ENCODE results near the gene RAD51B.
"Not testable (repeated sequence)": the region's sequence is repeated elsewhere in the genome, so short reads cannot be mapped to it uniquely, and the experiment has no call there.

The RAD51B gene

GRCh38 chr14:67951529-67952135 lies 132.1 kb downstream of the RAD51B start:
- DNase-seq: no peak

DNA sequence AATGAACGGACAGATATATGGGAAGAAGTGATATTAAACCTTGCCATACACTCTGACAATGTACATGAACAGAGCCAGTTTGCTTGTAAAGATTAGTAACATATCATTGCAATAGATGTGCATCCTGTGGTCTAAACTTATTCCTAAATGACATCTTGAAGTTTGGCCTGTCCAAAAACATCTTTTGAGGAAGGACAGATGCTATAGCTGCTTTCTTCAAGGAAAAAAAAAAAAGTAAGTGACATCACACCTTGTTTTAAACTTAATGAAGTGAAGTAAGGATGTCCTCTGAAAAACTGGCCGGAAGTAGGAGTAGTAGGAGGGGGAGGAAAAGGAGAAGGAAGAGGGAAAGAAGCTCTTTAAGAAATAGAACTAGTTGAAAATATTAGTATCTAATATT lies 132.8 kb downstream of the RAD51B start:
- DNase-seq: no peak

GRCh38 chr14:67952786-67953185 lies 133.2 kb downstream of the RAD51B start:
- no peak for DNase-seq

DNA sequence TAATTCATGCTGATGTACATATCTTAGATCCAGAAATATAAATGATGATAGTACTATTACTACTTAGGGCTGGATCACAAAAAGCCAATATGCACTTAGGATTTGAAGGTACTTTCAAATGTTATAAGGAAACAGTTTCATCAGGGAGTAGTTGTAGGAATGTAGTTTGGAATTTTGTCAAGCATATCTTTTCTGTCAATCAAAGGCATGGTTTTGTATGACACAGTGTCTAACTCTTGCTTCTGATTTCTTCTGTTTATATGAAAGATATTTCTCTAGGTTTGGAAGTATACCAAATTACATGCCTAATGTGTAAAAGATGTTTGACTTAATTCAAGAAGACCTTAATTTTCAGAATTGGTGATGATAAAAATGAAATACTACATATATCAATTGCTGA lies 135.7 kb downstream of the RAD51B start:
- DNase-seq: no peak

- DNase-seq: no peak
Observed at GRCh38 chr14:67957946-67958345, 138.4 kb downstream of the RAD51B start.

DNA sequence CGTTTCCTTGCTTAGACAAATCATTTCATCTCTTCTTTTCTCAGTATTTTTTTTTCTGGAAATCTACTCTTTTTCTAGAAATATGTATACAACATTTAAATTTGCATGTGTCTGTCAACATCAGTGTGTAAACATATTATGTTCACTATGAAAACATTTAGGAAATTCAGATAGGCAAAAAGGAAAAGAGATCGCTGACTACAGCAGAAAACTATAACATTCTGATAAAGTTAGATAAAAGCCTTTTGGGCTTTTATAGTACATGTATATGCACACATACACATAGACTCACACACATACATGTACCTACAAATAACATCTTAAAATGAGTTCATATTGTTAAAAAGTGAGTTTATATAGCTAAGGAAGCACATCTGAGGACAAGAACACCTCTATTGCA lies 142.1 kb downstream of the RAD51B start:
- no peak for DNase-seq

GRCh38 chr14:67962215-67962644 lies 142.7 kb downstream of the RAD51B start:
- DNase-seq: no peak

DNA sequence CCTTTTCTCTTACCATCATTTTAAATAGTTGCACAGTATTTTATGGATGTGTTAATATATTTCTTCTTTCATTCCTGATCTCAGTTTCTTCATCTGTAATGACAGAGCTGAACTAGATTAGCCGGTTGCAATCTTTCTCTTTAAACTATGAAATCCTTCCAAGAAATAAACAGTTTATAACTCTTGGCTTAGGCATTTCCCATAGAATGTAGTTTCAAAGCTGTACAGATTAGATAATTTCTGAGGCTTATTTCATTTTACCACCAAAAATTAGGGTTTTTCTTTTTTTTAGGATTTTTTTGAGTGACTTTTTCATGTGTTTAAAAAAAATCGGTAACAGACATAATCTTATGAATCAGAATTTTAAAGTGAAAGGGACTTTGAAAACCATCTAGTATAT lies 144.0 kb downstream of the RAD51B start:
- no peak for DNase-seq

DNA sequence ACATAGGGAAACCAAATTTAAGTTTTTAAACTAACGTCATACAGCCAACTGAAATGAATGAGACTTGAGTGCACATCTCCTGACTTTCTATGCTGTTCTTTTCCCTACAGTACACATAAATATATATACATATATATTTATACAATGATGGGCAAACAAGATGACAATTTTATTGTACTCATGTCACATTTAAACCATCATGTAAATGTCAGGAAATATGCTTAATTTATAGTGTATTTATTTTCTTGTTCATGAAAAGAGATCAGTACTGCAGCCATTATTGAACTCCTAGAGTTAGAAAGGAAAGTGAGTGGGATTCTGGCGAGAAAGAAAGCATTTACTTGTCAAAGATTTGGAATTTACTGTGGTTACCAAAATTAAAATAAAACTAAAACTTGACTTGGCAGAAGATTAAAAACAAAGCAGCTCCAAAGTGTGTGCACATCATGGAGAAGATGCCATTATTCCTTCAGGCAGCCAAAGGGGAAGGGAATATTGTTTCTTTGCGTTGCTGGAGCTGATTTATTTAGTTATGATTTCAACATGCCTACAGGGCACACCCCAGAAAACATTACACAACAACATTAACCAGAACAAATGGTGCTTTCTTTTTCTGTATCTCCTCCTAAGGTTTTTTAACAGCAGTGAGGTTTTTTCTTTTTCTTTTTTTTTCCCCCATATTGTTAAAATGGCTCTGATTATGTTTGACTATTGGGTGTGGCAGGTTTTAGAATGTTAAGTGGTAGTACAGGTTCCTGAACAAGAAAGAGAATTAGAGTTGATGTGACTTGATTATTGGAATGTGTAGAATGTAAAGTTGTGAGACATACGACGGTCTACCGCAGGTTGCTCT lies 144.6 kb downstream of the RAD51B start:
- DNase-seq: peak in 1 of 2 experiments; percentile 19

- DNase-seq: no peak
Observed at GRCh38 chr14:67965696-67966095, 146.1 kb downstream of the RAD51B start.

DNA sequence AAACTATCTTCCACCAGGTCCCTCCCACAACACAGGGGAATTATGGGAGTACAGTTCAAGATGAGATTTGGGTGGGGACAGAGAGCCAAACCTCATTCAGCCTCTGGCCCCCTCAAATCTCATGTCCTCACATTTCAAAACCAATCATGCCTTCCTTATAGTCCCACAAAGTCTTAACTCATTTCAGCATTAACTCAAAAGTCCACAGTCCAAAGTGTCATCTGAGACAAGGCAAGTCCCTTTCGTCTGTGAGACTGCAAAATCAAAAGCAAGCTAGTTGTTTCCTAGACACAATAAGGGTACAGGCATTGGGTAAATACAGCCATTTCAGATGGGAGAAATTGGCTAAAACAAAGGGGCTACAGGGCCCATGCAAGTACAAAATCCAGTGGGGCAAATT lies 147.6 kb downstream of the RAD51B start:
- no peak for DNase-seq

DNA sequence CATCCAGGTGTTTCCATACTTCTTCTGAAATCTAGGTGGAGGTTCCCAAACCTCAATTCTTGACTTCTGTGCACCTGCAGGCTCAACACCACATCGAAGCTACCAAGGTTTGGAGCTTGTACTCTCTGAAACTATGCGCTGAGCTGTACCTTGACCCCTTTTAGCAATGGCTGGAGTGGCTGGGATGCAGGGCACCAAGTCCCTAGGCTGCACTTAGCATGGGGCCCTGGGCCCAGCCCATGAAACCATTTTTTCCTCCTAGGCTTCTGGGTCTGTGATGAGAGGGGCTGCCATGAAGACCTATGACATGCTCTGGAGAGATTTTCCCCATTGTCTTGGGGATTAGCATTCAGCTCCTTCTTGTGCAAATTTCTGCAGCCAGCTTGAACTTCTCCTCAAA lies 148.4 kb downstream of the RAD51B start:
- DNase-seq: not testable (repeated sequence)

DNA sequence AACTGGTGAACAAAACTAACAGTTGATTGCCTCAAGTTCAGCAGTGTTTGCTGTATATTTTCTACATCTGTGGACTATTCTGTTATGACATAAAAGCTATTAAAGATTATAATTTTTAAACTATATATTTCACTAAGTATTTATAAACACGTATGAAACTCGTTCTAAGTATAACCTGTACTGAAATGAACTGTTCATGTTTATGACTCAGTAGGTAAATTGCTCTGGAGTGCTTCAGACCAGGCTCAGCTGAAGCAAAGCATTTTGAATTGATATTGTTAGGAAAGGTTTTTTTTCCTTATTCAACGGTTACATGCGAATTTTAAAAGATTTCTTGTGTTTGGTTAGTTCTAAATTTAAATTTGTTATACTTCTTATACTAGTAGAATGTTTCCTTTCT lies 151.3 kb downstream of the RAD51B start:
- DNase-seq: no peak

DNA sequence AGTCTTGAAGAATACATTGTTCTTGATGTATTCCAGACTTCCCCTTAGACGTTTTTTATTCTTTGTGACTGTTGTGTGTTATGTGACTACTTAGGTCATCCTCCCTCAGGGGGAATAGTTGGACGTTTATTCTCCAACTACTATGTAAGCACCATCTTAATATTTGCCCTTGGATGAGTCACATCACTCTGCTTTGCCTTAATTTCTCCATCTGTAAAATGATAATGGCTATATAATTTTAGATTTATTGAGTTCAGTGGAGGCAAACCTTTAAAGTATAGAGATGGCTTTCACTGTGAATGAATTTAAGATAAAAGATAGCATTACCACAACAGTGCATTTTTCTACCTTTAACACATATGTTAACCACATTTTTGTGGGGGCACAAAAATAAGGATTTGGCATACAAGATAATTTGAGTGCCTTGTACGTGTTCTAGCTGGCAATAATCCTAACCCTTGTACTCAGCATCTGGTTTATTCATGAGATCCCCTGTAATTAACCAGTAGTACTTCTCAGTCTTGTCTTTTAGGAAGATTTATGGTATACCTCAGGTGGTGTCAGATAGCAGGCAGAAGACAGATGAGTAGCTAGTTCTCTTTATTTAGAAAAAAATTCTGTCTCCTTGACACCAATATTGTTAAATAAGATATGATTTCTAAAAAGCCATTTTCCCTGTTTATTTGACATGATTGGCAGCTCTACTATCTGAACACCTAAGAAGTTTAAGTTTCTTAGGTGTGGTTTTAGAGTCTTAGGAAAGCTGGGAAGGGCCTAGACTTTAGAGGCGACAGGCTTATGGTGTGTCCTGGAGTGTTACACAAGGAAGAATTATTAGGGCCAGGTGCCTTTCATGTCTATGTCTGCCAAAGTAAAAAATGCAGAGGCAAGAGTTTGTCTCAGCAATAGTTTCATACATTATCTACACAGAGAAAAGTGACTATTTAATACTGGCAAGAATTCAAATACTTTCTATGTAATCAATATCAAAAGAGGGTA lies 152.3 kb downstream of the RAD51B start:
- peak in 1 of 2 experiments; percentile 10 for DNase-seq

DNA sequence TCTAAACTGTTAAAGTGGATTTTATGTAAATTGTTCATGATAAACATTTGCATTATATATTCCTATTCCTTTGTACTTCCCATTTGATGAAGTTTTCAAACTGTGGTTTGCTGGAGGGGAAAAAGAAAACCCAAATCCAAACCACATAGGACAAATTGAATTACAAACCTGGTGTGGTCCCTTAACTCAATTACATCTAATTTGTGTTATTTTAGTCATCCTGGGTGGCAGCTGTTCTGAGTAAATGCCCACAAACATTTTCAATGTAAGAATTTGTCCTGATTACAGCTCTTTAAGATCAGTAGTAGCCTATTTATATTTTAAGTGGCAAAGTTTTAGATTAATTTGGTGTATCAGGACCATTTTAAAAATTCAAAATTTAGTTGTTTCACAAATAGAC lies 153.9 kb downstream of the RAD51B start:
- no peak for DNase-seq

- peak in 1 of 2 experiments; percentile 21 for DNase-seq
Observed at GRCh38 chr14:67975470-67975869, 155.9 kb downstream of the RAD51B start.

GRCh38 chr14:67977434-67978034 lies 158.0 kb downstream of the RAD51B start:
- no peak for DNase-seq

- no peak for DNase-seq
Observed at GRCh38 chr14:67978749-67979148, 159.2 kb downstream of the RAD51B start.

- DNase-seq: no peak
Observed at GRCh38 chr14:67982711-67983608, 163.4 kb downstream of the RAD51B start.

GRCh38 chr14:67984274-67984673 lies 164.7 kb downstream of the RAD51B start:
- DNase-seq: no peak

- DNase-seq: no peak
Observed at GRCh38 chr14:67986131-67986841, 166.7 kb downstream of the RAD51B start.

Data from NCI-H2081 (cell line).